ENCODE measurements around the gene SF3A1.
"Not testable (repeated sequence)": the region's sequence is repeated elsewhere in the genome, so short reads cannot be mapped to it uniquely, and the experiment has no call there.

Gene SF3A1

DNA sequence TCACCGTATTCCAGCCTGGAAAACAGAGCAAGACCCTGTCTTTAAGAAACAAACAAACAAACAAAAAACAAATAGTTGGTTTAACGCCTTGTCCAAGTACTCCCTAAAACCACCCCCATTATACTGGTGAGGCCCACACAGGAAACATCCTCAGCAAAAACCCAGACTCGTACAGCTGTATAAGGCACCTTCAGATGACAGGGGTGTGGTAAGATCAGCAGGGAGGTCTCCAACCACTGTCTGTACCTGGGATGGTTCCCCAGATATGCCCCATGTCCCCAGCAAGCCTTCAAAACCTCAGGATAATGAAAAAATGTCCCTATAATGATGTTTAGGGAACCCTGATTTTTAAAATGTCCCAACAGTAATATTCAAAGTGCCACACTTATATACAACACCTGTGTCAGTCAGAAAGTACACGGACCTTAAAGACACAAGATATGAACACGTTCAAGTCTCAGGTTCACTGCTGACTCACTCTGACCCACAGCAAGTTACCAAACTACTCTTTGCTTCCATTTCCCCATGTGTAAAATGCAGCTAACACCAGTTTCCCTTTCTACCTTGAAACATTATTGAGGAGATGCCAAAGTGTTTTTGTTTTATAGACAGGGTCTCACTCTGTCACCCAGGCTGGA lies 9.3 kb downstream of the SF3A1 start:
- no peak for DNase-seq

DNA sequence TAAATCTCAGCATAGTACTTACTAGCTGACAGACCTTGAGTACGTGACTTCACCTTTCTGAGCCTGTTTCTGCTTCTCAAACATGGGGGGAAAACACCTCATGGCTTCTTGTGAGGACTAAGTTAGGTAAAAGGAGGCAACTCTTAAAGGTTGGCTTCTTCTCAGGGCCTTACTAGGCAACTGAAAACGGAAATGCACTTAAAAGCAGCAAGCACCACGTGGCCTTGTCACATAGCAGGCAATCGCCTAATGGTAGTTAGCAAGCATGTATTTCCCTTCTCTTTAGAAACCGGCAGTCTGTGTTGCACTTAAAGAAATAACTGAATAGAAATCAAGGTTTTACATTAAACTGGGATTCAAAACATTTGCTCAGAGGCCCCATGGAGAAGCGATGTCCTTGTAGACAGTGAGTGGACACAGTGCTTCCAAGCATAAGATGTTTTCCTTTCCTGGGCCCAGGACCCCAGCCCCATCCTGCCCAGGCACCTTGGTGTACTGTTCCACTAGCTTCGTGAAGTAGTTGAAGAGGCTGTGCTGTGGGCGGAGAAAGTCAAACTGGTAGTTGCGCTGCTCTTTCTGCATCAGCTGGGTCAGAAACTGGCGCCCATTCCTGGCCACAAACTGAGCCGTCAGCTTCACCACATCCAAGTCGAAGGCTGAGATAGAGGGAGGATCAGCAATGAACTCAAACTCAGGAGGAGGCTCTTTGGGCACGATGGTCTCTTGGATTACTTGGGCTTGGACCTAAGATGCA lies 12.1 kb downstream of the SF3A1 start:
- no peak for DNase-seq

- no peak for DNase-seq
Observed at GRCh38 chr22:30340911-30341685, 15.6 kb downstream of the SF3A1 start.

GRCh38 chr22:30338802-30339201 lies 17.9 kb downstream of the SF3A1 start:
- DNase-seq: no peak

GRCh38 chr22:30338341-30338740 lies 18.4 kb downstream of the SF3A1 start:
- not testable (repeated sequence) for DNase-seq

GRCh38 chr22:30337461-30337778 lies 19.3 kb downstream of the SF3A1 start:
- DNase-seq: no peak

DNA sequence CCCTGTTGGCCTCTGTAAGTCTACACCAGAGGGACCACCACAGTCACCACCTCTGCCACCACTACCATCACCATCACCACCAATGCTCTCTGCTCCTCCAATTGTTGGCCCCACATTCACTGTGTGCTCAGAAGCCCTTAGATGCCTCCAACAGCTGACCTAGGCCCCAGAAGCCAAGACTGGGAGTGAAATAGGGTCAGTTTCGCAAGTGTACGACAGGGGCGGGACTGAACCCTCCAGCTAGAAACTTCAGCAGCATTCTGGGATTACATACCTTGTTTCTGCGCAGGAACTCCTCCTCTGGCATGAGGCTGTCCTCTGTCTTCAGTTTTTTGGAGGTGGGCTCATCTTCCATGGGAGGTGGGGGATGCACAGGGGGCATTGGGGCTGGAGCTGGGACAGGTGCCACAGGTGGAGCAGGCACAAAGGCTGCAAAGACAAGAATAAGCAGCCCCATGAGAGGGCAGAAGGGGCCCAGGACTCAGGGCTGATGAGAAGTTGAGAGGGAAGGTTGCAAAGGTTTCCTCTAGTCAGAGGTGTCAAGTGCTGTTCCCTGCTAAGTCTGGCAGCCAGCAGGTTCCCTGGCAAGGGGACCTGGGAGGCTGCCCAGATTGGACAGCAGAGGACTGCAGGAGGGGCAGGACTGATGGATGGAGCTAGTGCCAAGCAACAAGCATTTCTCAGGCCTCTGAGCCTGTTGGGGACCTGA lies 19.8 kb downstream of the SF3A1 start:
- no peak for DNase-seq

- DNase-seq: no peak
Observed at GRCh38 chr22:30335236-30335635, 21.5 kb downstream of the SF3A1 start.

DNA sequence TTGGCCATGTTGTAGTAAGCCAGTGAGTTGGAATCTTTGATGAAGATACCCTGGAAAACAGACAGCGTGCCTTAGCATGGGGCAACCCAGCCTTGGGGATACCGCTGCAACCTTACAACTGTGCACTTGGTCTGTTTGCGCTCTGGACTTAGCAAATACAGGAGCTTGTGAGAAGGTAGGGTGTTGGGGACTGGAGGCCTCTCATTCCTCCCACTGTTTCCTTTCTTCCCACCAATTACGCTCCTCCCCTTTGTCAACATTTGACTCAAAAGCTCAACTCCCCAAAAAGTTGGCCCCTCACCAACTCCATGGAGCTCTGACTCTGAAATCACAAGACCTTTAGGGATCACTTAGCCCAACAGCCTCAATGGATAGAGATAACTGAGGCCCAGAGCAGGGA lies 22.0 kb downstream of the SF3A1 start:
- DNase-seq: no peak

- DNase-seq: no peak
Observed at GRCh38 chr22:30333707-30334087, 23.0 kb downstream of the SF3A1 start.

DNA sequence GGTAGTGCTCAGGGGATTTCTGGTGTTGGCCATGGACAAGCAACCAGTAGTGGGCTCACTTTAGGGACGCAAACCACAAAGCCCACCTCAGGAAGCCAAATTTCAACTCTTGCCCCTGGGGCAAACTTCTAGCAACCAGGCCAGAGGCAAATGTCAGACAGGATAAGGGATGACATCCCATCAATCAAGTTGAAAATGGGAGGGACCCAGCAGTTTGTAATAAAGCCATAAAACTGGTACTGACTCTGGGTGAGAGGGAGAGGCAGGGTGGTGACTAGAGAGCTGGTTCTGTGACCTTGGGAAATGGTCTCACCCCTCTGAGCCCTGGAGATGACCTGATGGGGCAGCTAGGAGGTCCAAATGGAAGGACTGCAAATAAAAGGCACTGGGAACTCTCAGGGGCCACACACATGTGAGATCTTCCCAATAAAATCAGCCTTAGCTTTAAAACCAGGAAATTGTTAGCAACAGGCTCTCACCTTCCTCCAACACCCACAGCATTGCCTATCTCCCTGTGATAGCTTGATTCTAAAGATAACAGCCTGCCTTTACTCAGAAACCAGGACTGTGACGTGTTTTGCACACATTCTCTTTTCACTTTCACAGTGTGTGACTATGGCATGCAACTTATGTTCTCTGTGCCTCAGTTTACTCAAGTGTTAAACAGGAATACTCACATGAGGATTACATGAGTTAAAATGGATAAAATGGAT lies 23.5 kb downstream of the SF3A1 start:
- no peak for DNase-seq

- DNase-seq: no peak
Observed at GRCh38 chr22:30332551-30332950, 24.1 kb downstream of the SF3A1 start.

DNA sequence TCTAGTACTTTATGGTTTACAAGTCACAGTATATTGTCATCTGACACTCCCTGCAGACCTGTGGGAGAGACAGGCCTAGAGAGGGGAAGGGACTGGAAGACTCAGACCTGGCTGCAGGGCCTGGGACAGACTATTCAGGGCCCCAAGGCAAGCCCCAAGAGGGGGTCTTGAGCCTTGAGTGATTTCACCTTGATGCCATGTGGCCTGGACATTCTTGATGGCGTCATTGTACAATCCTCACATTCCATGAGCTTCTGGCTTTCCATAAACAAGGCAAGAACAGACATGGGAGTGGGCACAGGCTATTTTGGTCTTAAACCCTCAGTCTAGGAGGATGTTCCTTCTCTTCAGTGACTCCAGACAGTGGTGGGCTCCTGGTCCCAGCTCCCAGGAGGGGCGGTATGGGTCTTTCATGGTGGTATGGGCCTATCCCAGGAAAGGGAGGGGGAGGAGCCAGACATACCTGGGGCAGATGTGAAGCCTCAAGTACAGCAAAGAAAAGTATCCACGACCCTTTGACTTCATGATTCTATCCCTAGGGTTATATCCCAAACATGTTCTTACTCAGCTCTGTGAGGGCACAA lies 28.1 kb downstream of the SF3A1 start:
- peak; percentile 34 for DNase-seq

DNA sequence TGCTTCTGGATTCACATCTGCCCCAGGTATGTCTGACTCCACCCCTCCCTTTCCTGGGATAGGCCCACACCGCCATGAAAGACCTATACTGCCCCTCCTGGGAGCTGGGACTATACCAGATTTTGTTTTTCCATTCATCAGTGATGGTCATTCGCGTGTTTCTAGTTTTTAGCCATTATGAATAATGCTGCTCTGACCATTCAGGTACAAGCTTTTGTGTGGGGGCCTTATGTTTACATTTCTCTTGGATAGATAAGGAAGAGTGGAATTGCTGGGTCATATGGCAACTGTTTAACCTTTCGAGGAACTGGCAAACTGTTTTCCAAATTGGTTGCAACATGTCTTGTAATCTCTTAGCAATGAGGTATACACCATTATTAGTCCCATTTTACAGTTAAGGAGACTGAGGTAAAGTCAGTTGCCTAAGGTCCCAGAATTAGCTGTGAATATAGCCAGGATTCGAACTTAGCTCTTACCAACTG lies 28.8 kb downstream of the SF3A1 start:
- DNase-seq: no peak

DNA sequence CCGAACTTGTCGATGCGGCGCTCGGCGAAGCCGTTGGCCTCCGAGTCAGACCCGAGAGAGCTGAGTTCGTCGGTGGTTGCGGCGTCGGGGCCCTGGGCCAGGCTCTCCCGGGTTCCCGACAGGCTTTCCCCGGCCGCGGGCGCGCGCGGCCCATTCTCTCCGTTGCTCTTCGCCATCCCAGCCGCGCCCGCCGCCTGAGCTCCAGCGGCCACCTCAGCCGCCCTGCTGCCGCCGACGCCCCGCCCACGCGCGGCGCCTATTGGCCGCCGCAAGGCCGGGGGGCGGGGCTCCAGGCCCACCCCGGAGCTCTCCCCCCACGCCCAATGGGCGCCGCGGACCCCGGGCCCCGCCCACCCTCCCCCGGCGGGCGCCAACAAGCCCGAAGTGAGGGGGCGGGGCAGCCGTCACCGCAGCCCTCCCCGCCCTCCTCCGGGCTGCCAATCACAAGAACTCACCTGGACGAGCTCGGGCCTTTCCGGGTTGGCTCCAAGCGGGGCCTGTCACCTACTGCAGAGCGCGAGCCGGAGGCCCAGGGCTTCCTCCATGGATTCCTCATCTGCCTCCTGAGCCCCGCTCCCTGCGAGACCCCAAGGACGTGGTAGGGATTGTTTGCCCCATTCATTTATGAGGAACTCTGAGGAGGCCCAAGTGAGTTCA lies 29.9 kb downstream of the SF3A1 start, which contains the start of gene TBC1D10A:
TBC1D10A (minus strand) TSS at position 236 of the 657 bp plus-strand sequence; CDS start at position 176, 60 bp downstream.
- DNase-seq: peak; percentile 86

- no peak for DNase-seq
Observed at GRCh38 chr22:30326255-30326705, 30.4 kb downstream of the SF3A1 start.

GRCh38 chr22:30325724-30326254 lies 30.9 kb downstream of the SF3A1 start:
- no peak for DNase-seq

DNA sequence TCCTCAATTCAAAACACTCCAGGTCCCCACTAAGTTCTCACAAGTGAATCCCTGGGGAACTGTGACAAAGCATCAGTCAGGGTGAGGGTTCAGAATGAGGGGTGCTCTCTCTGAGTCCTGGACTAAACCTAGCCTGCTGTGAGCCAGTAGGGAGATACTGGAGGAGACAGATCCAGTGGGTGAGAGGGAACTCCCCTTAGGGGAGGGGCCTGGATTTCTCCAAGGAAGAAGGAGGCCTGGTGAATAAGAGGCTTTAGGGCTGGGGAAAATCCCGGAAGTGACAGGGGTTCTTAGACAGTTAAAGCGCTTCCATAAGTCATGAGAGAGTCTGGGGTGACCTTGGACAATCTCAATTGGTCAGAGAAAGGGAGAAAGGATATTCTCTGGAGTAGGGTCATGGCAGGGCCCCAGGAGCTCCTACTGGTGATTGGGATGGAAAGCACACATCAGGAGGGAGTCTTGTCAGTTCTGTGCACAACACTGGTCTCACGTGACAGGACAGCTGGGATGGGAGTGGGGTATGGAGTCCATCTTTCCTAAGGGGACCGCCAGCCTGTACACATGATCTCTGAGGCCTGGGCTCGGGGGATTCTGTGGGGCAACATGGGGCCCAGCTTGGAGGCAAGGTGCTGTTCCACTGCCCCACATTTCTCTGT lies 31.5 kb downstream of the SF3A1 start:
- DNase-seq: peak; percentile 81

DNA sequence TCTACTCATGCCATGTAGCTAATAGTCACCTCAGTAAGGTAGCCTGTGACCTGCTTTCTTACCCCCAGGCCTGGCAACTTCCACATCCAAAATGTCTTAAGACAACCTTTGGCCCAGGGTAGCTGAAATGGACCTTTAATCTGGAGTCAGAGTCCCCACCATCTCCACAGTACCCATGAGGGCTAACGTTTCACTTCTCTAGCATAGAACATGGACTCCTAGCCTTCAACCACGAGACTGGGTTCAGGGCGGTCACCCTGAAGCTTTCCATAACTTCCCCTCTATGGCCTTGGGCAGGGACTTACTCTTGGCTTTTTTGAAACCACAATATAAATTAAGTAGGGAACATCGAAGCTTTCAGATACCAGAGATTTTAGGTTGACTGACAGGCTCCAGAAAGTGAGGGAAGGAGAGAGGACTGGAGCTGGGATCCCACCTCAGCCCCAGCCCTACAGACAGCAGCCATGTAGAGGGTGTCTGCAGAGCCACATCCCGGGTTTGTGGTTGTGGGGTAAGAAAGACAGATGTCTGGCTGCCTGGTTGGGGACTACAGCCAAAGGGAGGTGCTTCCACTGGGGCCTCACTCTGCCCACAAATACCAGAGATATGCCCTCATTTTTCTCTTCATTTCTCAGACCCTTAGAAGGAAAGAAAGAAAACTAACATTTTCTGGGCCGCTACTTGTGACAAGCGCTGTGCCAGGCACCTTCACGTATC lies 32.5 kb downstream of the SF3A1 start:
- peak; percentile 61 for DNase-seq

DNA sequence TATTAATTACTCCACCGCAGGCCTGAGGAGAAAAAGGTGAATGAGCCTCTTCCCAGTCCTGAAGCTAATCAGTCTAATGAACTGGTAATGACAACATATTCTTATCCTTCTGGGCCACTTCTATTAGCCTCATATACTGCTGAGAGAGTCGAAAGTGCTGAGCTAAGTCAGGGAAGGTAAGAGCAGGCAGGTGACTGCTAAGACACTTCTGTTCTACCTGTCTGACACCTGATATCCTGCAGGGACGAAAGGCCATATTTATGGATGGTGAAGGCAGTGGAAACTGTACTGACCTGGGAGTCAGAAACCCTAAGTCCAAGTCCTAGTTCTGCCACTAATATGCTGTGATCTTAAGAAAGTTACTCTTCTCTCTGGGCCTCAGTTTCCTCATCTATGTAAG lies 33.4 kb downstream of the SF3A1 start:
- DNase-seq: no peak
